ENCODE data around the gene ABCC4. TPM values are rescaled to one million over a fixed set of nuclear protein-coding genes. Genes with fewer than 3 reads are reported as not detected.

Gene ABCC4
- total RNA-seq, 1 experiment from 2014 or later = 17.7 TPM

DNA sequence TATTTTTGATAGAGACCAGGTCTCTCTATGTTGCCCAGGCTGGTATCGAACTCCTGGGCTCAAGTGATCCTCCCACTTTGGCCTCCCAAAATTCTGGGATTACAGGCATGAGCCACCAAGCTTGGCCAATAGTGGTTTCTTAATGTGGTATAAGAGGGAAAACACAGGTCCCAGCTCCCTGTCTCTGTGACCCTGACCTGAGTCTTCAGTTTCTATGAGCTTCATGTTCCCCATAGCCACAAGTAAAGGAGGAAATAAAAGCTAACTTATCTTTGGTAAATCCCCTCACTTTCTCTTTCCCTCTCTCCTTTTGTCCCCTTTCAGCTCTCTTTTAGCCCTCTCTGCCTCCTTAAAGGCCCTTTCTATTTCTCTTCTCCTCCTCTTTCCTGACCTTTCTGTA lies 50.3 kb downstream of the ABCC4 start:
- no peaks in the 10 kb centered on the region for H3K36me3 ChIP-seq (ENCODE audit: low read depth, low read length)
- H3K9ac ChIP-seq (ENCODE audit: low read length) = no peak overlapping the region
- peaks cover 3% of the 10 kb centered on the region; the same call in 1 of the 2 replicates for H4K20me1 ChIP-seq (ENCODE audit: low read length)
- no peaks in the 10 kb centered on the region for H3K27me3 ChIP-seq (ENCODE audit: low read length)
- no peaks in the 10 kb centered on the region for H3K9me2 ChIP-seq (replicated peaks; ENCODE audit: low read length)
- TF ChIP-seq EZH2 (IDR thresholded peaks at IDR 0.05; ENCODE audit: low read length, unreplicated experiment) = no peak
- TF ChIP-seq CTCF (conservative IDR thresholded peaks at IDR 0.05; ENCODE audit: low read depth, low read length) = no peak
- no peak for TF ChIP-seq EZH2phosphoT487 (IDR thresholded peaks at IDR 0.05; ENCODE audit: borderline replicate concordance, low read length)
- H3K79me2 ChIP-seq (ENCODE audit: low read length) = peaks cover 9% of the 10 kb centered on the region; the same call in 1 of the 2 replicates
- no peaks in the 10 kb centered on the region for H3F3A ChIP-seq (ENCODE audit: low read length, unreplicated experiment)
- CTCF ChIA-PET = no interaction called here
- BruUV-seq (replicated peaks) = no TSS peak
- H3K9me3 ChIP-seq (ENCODE audit: low read length) = no peaks in the 10 kb centered on the region
- ATAC-seq = no peak
- DNase-seq = no peak
- peaks cover 39% of the 10 kb centered on the region for H3K4me1 ChIP-seq (ENCODE audit: insufficient read depth, low read length)
- no peak overlapping the region for H2AFZ ChIP-seq (ENCODE audit: low read length)
- intact Hi-C loops (cut with micrococcal nuclease) = no loop called here
- POLR2A ChIA-PET (ENCODE audit: unreplicated experiment) = no interaction called here
- no peak overlapping the region for H3K27ac ChIP-seq (ENCODE audit: low read length)
- H3K4me2 ChIP-seq (ENCODE audit: low read length) = no peak overlapping the region
- H3K4me3 ChIP-seq (ENCODE audit: low read length) = no peak overlapping the region

DNA sequence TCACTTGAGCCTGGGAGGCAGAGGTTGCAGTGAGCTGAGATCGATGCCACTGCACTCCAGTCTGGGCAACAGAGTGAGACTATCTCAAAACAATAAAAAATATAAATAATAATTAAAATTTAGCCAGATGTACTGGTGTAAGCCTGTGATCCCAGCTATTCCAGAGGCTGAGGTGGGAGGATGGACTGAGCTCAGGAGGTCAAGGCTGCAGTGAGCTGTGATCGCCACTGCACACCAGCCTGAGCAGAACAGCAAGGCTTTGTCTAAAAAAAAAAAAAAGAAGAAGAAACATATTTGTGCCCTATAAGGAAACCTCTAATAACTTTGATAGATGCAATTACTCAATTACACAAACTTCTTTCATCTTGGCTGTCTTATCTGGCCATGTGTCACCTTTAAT lies 52.3 kb downstream of the ABCC4 start:
- CTCF ChIA-PET = interaction anchor here (0.6 kb wide), 1 partner anchor 99 kb away, joined by 6 read pairs; no protein-coding TSS in a partner anchor
- no TSS peak for BruUV-seq (replicated peaks)

DNA sequence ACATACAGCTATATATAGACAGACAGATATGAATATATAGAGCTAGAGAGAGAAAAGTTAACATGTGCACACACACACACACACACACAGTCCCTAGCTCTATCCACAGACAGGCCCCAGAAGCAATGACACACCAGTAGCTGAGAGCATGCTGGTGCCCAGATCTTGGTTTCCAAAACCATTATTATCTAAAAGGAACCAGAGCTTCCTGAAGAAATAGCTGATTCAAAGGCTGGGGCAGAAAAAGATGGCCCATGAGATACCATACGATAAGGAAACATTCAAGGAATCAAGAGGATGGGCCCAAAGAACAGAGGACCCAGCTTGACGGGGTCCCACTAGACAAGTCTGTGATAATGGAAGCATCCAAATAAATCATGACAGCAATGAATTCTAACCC lies 53.4 kb downstream of the ABCC4 start:
- Histone ChIP-seq H3K27ac (ENCODE audit: low read length) (no peak overlapping the region), H4K20me1 (ENCODE audit: low read length) (peaks cover 5% of the 10 kb centered on the region; the same call in 1 of the 2 replicates), H3K4me1 (ENCODE audit: insufficient read depth, low read length) (peaks cover 18% of the 10 kb centered on the region), H3K4me3 (ENCODE audit: low read length) (no peak overlapping the region), H3K36me3 (ENCODE audit: low read depth, low read length) (no peaks in the 10 kb centered on the region), H3K27me3 (ENCODE audit: low read length) (no peaks in the 10 kb centered on the region), H3F3A (ENCODE audit: low read length, unreplicated experiment) (no peaks in the 10 kb centered on the region), H3K4me2 (ENCODE audit: low read length) (no peak overlapping the region), H2AFZ (ENCODE audit: low read length) (no peak overlapping the region), H3K9me2 (replicated peaks; ENCODE audit: low read length) (no peaks in the 10 kb centered on the region), H3K9ac (ENCODE audit: low read length) (no peak overlapping the region), H3K79me2 (ENCODE audit: low read length) (no peaks in the 10 kb centered on the region), H3K9me3 (ENCODE audit: low read length) (no peaks in the 10 kb centered on the region)
- no TSS peak for BruUV-seq (replicated peaks)
- ChIA-PET CTCF (no interaction called here), POLR2A (ENCODE audit: unreplicated experiment) (no interaction called here)
- no peak for TF ChIP-seq EZH2 (IDR thresholded peaks at IDR 0.05; ENCODE audit: low read length, unreplicated experiment)
- TF ChIP-seq CTCF (conservative IDR thresholded peaks at IDR 0.05; ENCODE audit: low read depth, low read length) = no peak
- no peak for TF ChIP-seq EZH2phosphoT487 (IDR thresholded peaks at IDR 0.05; ENCODE audit: borderline replicate concordance, low read length)
- ATAC-seq (no peak), DNase-seq (no peak)
- intact Hi-C loops (cut with micrococcal nuclease) = no loop called here

More for the DNA sequence above, 52.3 kb downstream of the ABCC4 start:
- H3K9ac ChIP-seq (ENCODE audit: low read length) = no peak overlapping the region
- no peak overlapping the region for H3K4me3 ChIP-seq (ENCODE audit: low read length)
- peaks cover 5% of the 10 kb centered on the region; the same call in 1 of the 2 replicates for H4K20me1 ChIP-seq (ENCODE audit: low read length)
- intact Hi-C loops (cut with micrococcal nuclease) = no loop called here
- ATAC-seq (no peak), DNase-seq (no peak)
- POLR2A ChIA-PET (ENCODE audit: unreplicated experiment) = no interaction called here
- H3F3A ChIP-seq (ENCODE audit: low read length, unreplicated experiment) = no peaks in the 10 kb centered on the region
- H3K4me2 ChIP-seq (ENCODE audit: low read length) = no peak overlapping the region
- no peaks in the 10 kb centered on the region for H3K36me3 ChIP-seq (ENCODE audit: low read depth, low read length)
- H3K9me3 ChIP-seq (ENCODE audit: low read length) = no peaks in the 10 kb centered on the region
- H3K27me3 ChIP-seq (ENCODE audit: low read length) = no peaks in the 10 kb centered on the region
- H3K27ac ChIP-seq (ENCODE audit: low read length) = no peak overlapping the region
- H3K79me2 ChIP-seq (ENCODE audit: low read length) = 0 out of 2 replicates have a peak, but pooled peaks cover 3% of the 10 kb centered on the region
- H3K4me1 ChIP-seq (ENCODE audit: insufficient read depth, low read length) = peaks cover 22% of the 10 kb centered on the region
- H2AFZ ChIP-seq (ENCODE audit: low read length) = no peak overlapping the region
- no peaks in the 10 kb centered on the region for H3K9me2 ChIP-seq (replicated peaks; ENCODE audit: low read length)
- no peak for TF ChIP-seq EZH2 (IDR thresholded peaks at IDR 0.05; ENCODE audit: low read length, unreplicated experiment)
- no peak for TF ChIP-seq EZH2phosphoT487 (IDR thresholded peaks at IDR 0.05; ENCODE audit: borderline replicate concordance, low read length)

Data from PC-3 (cell line).